Panc1 (cell line): ENCODE measurements around the gene KLF2. TPM values are rescaled to one million over a fixed set of nuclear protein-coding genes. Genes with fewer than 3 reads are reported as not detected.

ENCODE experiments used
- ATAC-seq: fragments of 200-7000 bp; cut with Tn5 transposase; 2 replicates; pipeline ENCODE4 v1.9.1; 2020; ENCODE audit warnings: mild to moderate bottlenecking, moderate library complexity
- BruUV-seq: library from RNA; stranded (reverse); fragments of 400-500 nt; replicated peaks from 2 replicates; lab custom pipeline; 2021; lab: Mats Ljungman, UMichigan
- CTCF ChIA-PET: fragments of 300-600 bp; sonication (Branson Sonifier 250); formaldehyde crosslinking; loops from one replicate; lab custom pipeline; 2022; ENCODE audit warnings: antibody characterized with exemption; lab: Charles Lee
- POLR2A ChIA-PET: fragments of 300-600 bp; sonication (Branson Sonifier 250); formaldehyde crosslinking; loops from one replicate; lab custom pipeline; 2022; ENCODE audit warnings: antibody characterized with exemption; lab: Charles Lee
- DNase-seq: peaks from one replicate; pipeline ENCODE4 v3.0.0-alpha.2; 2010; ENCODE audit warnings: low read depth, low spot score
- H3K27ac ChIP-seq: 2 replicates; pipeline ENCODE4 v1.5.1; 2011; ENCODE audit warnings: mild to moderate bottlenecking, low read length, inconsistent platforms
- H3K27me3 ChIP-seq: fragments of 200-500 bp; sonication (Bioruptor generic); 2 replicates; pipeline ENCODE4 v1.6.0; 2014; ENCODE audit warnings: low read length, inconsistent platforms; ENCODE audit not compliant: control insufficient read depth, insufficient read depth
- H3K36me3 ChIP-seq: fragments of 200-500 bp; sonication (Bioruptor generic); 2 replicates; pipeline ENCODE4 v1.5.1; 2014; ENCODE audit warnings: inconsistent platforms, mild to moderate bottlenecking, low read length, moderate library complexity; ENCODE audit not compliant: control insufficient read depth, insufficient read depth
- H3K4me1 ChIP-seq: 2 replicates; pipeline ENCODE4 v1.5.1; 2011; ENCODE audit warnings: inconsistent platforms, mild to moderate bottlenecking, low read length, moderate library complexity; ENCODE audit not compliant: control insufficient read depth, insufficient read depth
- H3K4me3 ChIP-seq, 2 experiments: 2 replicates each; pipeline ENCODE4 v1.5.1; 2011 to 2012; ENCODE audit warnings: low read depth in 2 of 2, low read length in 2 of 2, mild to moderate bottlenecking in 2 of 2, inconsistent platforms in 1 of 2, moderate library complexity in 1 of 2
- H3K9me3 ChIP-seq: fragments of 200-500 bp; sonication (Bioruptor generic); 2 replicates; pipeline ENCODE4 v1.5.1; 2014; ENCODE audit warnings: low read depth, mild to moderate bottlenecking, inconsistent platforms, low read length, moderate library complexity; ENCODE audit not compliant: control insufficient read depth, insufficient read depth
- POLR2AphosphoS5 ChIP-seq: IDR thresholded peaks from 2 replicates; pipeline ENCODE4 v1.6.1; 2012; ENCODE audit warnings: mild to moderate bottlenecking, low read depth, low read length, moderate library complexity
- SIN3A ChIP-seq: IDR thresholded peaks from 2 replicates; pipeline ENCODE4 v1.6.1; 2012; ENCODE audit warnings: low read depth, mild to moderate bottlenecking, low read length, moderate library complexity, borderline replicate concordance; ENCODE audit not compliant: insufficient read depth
- TCF7L2 ChIP-seq: IDR thresholded peaks from 2 replicates; pipeline ENCODE4 v1.6.1; 2011; ENCODE audit warnings: mild to moderate bottlenecking, low read depth, low read length, inconsistent platforms
- in situ Hi-C: cut with HindIII; loops from 2 replicates; pipeline ENCODE4 v1.10.0; 2016; ENCODE audit warnings: low sequenced_read_pairs, low pct_unique_long_range_greater_than_20kb
- intact Hi-C: fragments of 100-400 bp; cut with micrococcal nuclease; formaldehyde crosslinking; loops from one replicate; pipeline ENCODE4 v1.10.0; 2022; ENCODE audit not compliant: unreplicated experiment
- total RNA-seq: library from RNA; stranded (reverse); gene quantifications from one replicate; pipeline ENCODE4 v1.2.1, GENCODE V29; 2021; ENCODE audit not compliant: unreplicated experiment
- TF ChIP-seq, protein P1 (sequence below), 2 experiments: IDR thresholded peaks; 2 replicates each; pipeline ENCODE4 v1.6.1; 2011 to 2012; ENCODE audit warnings: low read depth in 2 of 2, control low read depth in 1 of 2, low read length in 1 of 2, mild to moderate bottlenecking in 1 of 2, moderate library complexity in 1 of 2; ENCODE audit not compliant: insufficient read depth in 1 of 2
- TF ChIP-seq, protein P2 (sequence below): fragments of 450-650 bp; IDR thresholded peaks from 2 replicates; pipeline ENCODE4 v1.5.1; 2017; ENCODE audit warnings: mild to moderate bottlenecking

The KLF2 gene
- total RNA-seq, 1 experiment from 2014 or later, result 3.5 TPM

DNA sequence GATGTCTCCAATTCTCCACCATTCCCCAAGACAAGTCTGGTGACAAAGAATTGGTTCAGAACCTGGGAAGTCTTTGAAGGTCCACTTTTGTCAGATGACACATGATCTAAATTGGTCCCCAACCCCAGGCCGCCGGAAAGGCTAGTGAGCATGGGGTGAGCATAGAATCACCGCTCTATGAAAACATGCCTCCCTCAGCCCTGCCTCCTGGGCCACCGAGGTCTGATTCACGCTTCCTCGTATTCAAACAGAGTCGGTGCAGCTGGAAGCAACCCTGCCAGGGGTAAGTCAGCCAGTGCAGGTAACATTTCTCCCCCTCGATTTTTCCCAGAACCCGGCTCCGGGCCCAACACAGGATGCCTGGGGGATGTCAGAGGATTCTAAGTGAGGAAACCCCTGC, 33.9 kb upstream of the KLF2 start:
- ChIA-PET POLR2A (no interaction called here), CTCF (no interaction called here)
- ATAC-seq (no peak), DNase-seq (no peak)
- TF ChIP-seq, protein P1, sequence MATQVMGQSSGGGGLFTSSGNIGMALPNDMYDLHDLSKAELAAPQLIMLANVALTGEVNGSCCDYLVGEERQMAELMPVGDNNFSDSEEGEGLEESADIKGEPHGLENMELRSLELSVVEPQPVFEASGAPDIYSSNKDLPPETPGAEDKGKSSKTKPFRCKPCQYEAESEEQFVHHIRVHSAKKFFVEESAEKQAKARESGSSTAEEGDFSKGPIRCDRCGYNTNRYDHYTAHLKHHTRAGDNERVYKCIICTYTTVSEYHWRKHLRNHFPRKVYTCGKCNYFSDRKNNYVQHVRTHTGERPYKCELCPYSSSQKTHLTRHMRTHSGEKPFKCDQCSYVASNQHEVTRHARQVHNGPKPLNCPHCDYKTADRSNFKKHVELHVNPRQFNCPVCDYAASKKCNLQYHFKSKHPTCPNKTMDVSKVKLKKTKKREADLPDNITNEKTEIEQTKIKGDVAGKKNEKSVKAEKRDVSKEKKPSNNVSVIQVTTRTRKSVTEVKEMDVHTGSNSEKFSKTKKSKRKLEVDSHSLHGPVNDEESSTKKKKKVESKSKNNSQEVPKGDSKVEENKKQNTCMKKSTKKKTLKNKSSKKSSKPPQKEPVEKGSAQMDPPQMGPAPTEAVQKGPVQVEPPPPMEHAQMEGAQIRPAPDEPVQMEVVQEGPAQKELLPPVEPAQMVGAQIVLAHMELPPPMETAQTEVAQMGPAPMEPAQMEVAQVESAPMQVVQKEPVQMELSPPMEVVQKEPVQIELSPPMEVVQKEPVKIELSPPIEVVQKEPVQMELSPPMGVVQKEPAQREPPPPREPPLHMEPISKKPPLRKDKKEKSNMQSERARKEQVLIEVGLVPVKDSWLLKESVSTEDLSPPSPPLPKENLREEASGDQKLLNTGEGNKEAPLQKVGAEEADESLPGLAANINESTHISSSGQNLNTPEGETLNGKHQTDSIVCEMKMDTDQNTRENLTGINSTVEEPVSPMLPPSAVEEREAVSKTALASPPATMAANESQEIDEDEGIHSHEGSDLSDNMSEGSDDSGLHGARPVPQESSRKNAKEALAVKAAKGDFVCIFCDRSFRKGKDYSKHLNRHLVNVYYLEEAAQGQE (IDR thresholded peaks at IDR 0.05; ENCODE audit: insufficient read depth in 1 of 2, low read depth in 2 of 2, low read length in 1 of 2), result no peak
- TF ChIP-seq, protein P2, sequence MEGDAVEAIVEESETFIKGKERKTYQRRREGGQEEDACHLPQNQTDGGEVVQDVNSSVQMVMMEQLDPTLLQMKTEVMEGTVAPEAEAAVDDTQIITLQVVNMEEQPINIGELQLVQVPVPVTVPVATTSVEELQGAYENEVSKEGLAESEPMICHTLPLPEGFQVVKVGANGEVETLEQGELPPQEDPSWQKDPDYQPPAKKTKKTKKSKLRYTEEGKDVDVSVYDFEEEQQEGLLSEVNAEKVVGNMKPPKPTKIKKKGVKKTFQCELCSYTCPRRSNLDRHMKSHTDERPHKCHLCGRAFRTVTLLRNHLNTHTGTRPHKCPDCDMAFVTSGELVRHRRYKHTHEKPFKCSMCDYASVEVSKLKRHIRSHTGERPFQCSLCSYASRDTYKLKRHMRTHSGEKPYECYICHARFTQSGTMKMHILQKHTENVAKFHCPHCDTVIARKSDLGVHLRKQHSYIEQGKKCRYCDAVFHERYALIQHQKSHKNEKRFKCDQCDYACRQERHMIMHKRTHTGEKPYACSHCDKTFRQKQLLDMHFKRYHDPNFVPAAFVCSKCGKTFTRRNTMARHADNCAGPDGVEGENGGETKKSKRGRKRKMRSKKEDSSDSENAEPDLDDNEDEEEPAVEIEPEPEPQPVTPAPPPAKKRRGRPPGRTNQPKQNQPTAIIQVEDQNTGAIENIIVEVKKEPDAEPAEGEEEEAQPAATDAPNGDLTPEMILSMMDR, result no peak
- TF ChIP-seq TCF7L2 (no peak), POLR2AphosphoS5 (no peak), SIN3A (no peak)
- Histone ChIP-seq H3K4me3 (no peak overlapping the region), H3K4me1 (peaks cover 27% of the 10 kb centered on the region), H3K27me3 (no peaks in the 10 kb centered on the region), H3K9me3 (no peaks in the 10 kb centered on the region), H3K36me3 (no peaks in the 10 kb centered on the region), H3K27ac (no peak overlapping the region)
- intact Hi-C loops (no loop called here), in situ Hi-C loops (no loop called here)
- BruUV-seq, result no TSS peak

DNA sequence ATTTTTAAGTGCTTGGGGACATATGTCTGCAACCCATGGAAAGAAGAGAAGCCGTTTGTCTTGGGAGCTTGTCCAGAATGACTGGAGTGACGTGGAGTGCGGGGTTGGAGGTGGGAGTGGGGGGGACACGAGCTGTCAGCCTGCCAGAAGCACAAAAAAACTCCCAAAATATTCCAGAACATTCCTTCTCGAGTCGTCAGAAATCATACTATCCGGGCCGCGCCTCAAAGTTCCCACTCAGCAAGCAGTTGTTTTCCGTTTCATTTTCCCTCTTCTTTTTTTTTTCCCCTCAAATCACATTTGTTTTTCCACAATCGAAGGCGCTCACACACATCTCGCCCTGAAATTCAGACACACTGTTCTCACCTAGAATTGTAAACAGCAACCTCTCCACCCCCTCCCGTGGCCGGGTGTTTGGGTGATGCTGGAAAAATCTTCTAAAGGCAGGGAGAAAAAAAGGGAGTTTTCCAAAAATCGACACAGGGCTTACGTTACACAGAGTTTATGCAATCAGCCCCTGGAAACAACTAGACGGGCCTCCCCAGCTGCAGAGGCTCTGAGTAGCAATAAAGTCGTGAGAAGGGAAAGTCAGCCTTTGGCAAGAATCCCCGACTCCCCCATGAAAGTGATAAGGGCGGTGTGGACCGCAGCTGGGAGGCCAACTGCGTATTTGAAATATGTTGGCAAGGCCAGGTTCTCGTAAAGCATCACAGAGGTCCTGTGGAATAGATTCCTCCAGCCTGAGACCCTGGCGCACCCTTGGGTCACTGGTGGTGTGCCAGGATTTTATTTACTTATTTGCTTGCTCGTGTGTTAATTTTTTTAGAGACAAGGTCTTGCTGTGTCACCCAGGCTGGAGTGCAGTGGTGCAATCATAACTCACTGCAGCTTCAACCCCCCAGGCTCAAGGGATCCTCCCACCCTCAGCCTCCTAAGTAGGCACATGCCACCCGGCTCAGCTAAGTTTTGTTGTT, 31.2 kb upstream of the KLF2 start:
- no peak for DNase-seq
- ChIA-PET POLR2A (no interaction called here), CTCF (interaction anchor here (0.6 to 0.9 kb wide), 2 partner anchors 11 to 93 kb away, joined by 4 to 13 read pairs; no protein-coding TSS in a partner anchor)
- Histone ChIP-seq H3K4me1 (peaks cover 22% of the 10 kb centered on the region; the same call in 1 of the 2 replicates), H3K27me3 (no peaks in the 10 kb centered on the region), H3K36me3 (no peaks in the 10 kb centered on the region), H3K9me3 (no peaks in the 10 kb centered on the region), H3K27ac (peak overlapping the region; percentile 85), H3K4me3 (peak overlapping the region; percentile 19 to 49)
- in situ Hi-C loops, result no loop called here
- BruUV-seq, result no TSS peak
- peak; percentile 87 for ATAC-seq
- TF ChIP-seq TCF7L2, result peak; percentile 95
- TF ChIP-seq, protein P2, result no peak
- peak; percentile 74 for TF ChIP-seq POLR2AphosphoS5
- intact Hi-C loops, result loop anchor here (1.0 kb wide), 1 partner anchor 14 kb away; no protein-coding TSS in a partner anchor
